ENCODE data around the gene WDR91.

GRCh38 chr7:135201350-135201749 is 10.0 kb downstream of the WDR91 start:
- TF ChIP-seq ZNF274 (IDR thresholded peaks at IDR 0.05; ENCODE audit: low read depth, low read length): no peak
- TF ChIP-seq YY1 (IDR thresholded peaks at IDR 0.05; ENCODE audit: insufficient read depth, insufficient read length): no peak
- TF ChIP-seq SUZ12 (IDR thresholded peaks at IDR 0.05; ENCODE audit: extremely low read depth, insufficient read depth, insufficient read length): no peak

All from NT2/D1 (cell line).